Measurements from ENCODE around the gene CCDC27.
"Not testable (repeated sequence)": the region's sequence is repeated elsewhere in the genome, so short reads cannot be mapped to it uniquely, and the experiment has no call there.

Gene CCDC27

GRCh38 chr1:3800795-3801194, 48.5 kb downstream of the CCDC27 start:
- not testable (repeated sequence) for DNase-seq

GRCh38 chr1:3803905-3804626, 51.8 kb downstream of the CCDC27 start:
- no peak for DNase-seq

GRCh38 chr1:3804627-3804944, 52.3 kb downstream of the CCDC27 start:
- not testable (repeated sequence) for DNase-seq

- DNase-seq = no peak
Observed at GRCh38 chr1:3805038-3805437, 52.8 kb downstream of the CCDC27 start.

GRCh38 chr1:3807769-3808168, 55.5 kb downstream of the CCDC27 start:
- DNase-seq = no peak

- no peak for DNase-seq
Observed at GRCh38 chr1:3809680-3810079, 57.4 kb downstream of the CCDC27 start.

- peak; percentile 15 for DNase-seq
Observed at GRCh38 chr1:3810149-3810761, 58.0 kb downstream of the CCDC27 start.

GRCh38 chr1:3811595-3811911, 59.3 kb downstream of the CCDC27 start:
- no peak for DNase-seq

- DNase-seq = no peak
Observed at GRCh38 chr1:3814065-3814464, 61.8 kb downstream of the CCDC27 start.

- no peak for DNase-seq
Observed at GRCh38 chr1:3814771-3815561, 62.7 kb downstream of the CCDC27 start.

GRCh38 chr1:3816331-3817137, 64.3 kb downstream of the CCDC27 start:
- no peak for DNase-seq

GRCh38 chr1:3817138-3817740, 65.0 kb downstream of the CCDC27 start:
- no peak for DNase-seq

- no peak for DNase-seq
Observed at GRCh38 chr1:3817821-3818597, 65.8 kb downstream of the CCDC27 start.

GRCh38 chr1:3819771-3820200, 67.5 kb downstream of the CCDC27 start:
- no peak for DNase-seq

GRCh38 chr1:3820316-3820715, 68.1 kb downstream of the CCDC27 start:
- DNase-seq = no peak

GRCh38 chr1:3821004-3821403, 68.8 kb downstream of the CCDC27 start:
- DNase-seq = no peak

Measured in CD4-positive, alpha-beta T cell treated with Interleukin-4 for 4 hours (primary cell).